ENCODE measurements around the gene PARVA.

PARVA gene

DNA sequence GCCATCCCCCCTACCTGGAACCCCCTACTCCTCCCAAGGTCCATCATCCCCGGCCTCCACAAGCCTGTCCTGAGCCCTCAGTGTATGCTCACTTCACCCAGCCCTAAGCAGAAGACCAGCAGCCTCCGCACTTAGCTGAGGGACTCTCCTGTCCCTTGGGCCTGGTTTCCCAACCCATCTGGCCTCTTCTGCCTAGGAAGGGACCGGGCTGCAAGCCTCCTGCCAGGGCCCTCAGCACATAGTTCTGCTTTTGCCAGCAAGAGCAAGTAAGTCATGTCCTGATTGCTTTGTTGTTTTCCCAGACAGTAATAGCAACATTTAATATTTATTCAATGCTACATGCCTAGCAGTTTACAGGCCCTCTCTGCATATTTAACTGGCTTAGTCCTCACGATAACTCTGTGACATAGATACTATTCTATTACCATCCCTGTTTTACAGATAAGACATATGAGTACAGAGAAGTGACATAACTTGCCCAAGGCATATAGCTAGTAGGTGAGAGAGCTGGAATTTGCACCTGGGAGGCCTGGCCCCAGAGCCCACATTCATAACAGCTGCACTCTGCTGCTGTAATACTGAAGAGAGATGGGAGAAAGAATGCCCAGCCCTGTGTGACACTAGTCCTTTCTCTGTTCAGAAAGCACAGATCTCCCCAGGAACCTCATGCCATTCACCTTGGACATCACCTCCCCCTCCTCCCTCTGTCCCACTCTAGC is 139.2 kb downstream of the PARVA start:
- no peak for ATAC-seq
- TF ChIP-seq CSRNP3 (CRISPR knock-in tag; IDR thresholded peaks at IDR 0.05) (no peak), ZFP30 (CRISPR knock-in tag; IDR thresholded peaks at IDR 0.05) (no peak), ZNF8 (CRISPR knock-in tag; IDR thresholded peaks at IDR 0.05) (no peak)

DNA sequence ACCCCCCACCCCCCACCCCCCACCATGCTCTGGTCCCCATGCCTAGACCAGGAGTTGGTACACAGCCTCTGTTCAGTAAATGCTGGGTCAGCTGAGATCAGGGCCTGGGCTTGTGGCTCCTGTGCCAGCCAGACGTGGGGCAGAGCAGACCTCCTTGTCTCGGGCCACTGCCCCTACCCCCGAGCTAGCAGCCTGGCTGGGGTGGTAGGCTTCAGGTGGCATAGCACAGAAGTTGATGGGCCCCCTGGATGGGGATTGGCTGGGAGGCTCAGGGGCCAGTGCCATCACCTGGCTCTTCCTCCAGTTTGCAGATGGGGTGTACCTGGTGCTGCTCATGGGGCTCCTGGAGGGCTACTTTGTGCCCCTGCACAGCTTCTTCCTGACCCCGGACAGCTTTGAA is 139.9 kb downstream of the PARVA start:
- ATAC-seq = no peak

DNA sequence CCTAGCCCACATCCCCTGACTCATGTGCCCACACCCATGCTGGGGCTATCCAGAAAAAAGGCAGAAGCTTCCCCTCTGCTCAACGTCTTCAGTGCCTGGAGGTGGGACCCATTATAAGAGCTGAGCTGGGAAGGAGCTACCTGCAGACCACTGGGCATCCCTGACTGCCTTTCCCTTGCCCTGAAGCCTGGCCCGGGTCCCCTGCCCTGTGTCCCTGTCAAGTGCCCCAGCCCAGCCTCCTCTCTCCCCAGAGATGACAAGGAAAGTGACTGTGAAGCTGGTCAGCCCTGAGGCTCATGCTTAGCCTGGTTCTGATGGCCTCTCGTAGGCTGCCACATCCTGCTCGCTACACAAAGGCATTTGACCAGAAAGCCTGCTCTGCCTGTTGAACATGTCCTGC is 140.4 kb downstream of the PARVA start:
- no peak for ATAC-seq
- TF ChIP-seq ZNF70 (CRISPR knock-in tag; IDR thresholded peaks at IDR 0.05) = no peak
- no peak for TF ChIP-seq ESRRG (CRISPR knock-in tag; IDR thresholded peaks at IDR 0.05)
- no peak for TF ChIP-seq ZFP30 (CRISPR knock-in tag; IDR thresholded peaks at IDR 0.05)
- TF ChIP-seq SNAI2 (CRISPR knock-in tag; IDR thresholded peaks at IDR 0.05) = no peak
- TF ChIP-seq CSDC2 (CRISPR knock-in tag; IDR thresholded peaks at IDR 0.05) = no peak
- TF ChIP-seq, protein P1, sequence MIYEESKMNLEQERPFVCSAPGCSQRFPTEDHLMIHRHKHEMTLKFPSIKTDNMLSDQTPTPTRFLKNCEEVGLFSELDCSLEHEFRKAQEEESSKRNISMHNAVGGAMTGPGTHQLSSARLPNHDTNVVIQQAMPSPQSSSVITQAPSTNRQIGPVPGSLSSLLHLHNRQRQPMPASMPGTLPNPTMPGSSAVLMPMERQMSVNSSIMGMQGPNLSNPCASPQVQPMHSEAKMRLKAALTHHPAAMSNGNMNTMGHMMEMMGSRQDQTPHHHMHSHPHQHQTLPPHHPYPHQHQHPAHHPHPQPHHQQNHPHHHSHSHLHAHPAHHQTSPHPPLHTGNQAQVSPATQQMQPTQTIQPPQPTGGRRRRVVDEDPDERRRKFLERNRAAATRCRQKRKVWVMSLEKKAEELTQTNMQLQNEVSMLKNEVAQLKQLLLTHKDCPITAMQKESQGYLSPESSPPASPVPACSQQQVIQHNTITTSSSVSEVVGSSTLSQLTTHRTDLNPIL (CRISPR knock-in tag; IDR thresholded peaks at IDR 0.05; ENCODE audit: low read depth) = no peak

More for the DNA sequence above, 139.9 kb downstream of the PARVA start:
- TF ChIP-seq ZNF70 (CRISPR knock-in tag; IDR thresholded peaks at IDR 0.05) (no peak), ZFP3 (CRISPR knock-in tag; IDR thresholded peaks at IDR 0.05) (no peak)

DNA sequence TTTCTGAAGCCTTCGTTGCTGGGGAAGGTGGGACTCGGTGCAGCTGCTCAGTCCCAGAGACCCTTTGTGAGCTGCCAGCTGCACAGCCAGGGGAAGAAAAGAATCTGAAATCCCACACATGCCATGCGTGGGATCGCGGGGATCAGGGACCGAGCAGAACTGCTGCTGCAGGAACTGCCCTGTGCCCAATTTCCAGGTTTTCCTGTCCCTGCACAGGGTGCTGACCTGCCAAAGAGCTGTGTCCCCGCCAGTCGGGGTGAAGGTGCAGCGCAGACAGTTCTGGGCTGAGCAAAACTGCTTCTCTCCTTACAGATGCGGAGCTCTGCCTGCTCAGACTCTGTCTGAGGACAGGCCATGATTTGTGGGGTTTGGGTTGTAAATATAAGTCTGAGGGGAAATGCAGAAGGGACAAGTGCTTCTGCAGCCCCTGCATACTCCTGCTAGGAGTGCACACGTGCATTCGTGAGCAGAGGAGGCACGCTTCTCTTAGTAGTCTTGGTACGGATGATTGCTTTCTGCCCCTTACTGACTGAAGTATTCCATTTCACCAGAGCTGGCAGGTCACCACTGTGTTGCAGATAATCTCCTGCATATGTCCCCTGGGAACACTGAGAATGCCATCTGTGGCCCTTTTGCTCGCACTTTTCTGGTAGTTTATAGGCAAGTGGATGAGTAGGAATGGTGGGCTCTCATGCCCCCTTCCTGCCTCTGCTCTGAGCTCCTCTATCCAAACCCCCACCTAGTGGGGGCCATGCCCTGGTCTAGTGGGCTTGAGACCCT is 141.4 kb downstream of the PARVA start:
- TF ChIP-seq, protein P1 (CRISPR knock-in tag; IDR thresholded peaks at IDR 0.05; ENCODE audit: low read depth) = no peak
- TF ChIP-seq TOX (CRISPR knock-in tag; IDR thresholded peaks at IDR 0.05; ENCODE audit: borderline replicate concordance) (no peak), ISL1 (CRISPR knock-in tag; IDR thresholded peaks at IDR 0.05) (no peak), PPARA (CRISPR knock-in tag; IDR thresholded peaks at IDR 0.05; ENCODE audit: borderline replicate concordance) (no peak), CSRNP3 (CRISPR knock-in tag; IDR thresholded peaks at IDR 0.05) (no peak), PATZ1 (CRISPR knock-in tag; IDR thresholded peaks at IDR 0.05; ENCODE audit: borderline replicate concordance) (no peak), SNAI2 (CRISPR knock-in tag; IDR thresholded peaks at IDR 0.05) (no peak), OSR1 (CRISPR knock-in tag; IDR thresholded peaks at IDR 0.05) (no peak), TSHZ2 (CRISPR knock-in tag; IDR thresholded peaks at IDR 0.05) (no peak), GLIS3 (CRISPR knock-in tag; IDR thresholded peaks at IDR 0.05) (no peak), ZFP30 (CRISPR knock-in tag; IDR thresholded peaks at IDR 0.05) (no peak), ZC3H10 (CRISPR knock-in tag; IDR thresholded peaks at IDR 0.05) (no peak), TCF4 (CRISPR knock-in tag; IDR thresholded peaks at IDR 0.05; ENCODE audit: borderline replicate concordance) (no peak), ZNF565 (CRISPR knock-in tag; conservative IDR thresholded peaks at IDR 0.05; ENCODE audit: low read depth) (no peak), ZNF70 (CRISPR knock-in tag; IDR thresholded peaks at IDR 0.05) (no peak), ESRRG (CRISPR knock-in tag; IDR thresholded peaks at IDR 0.05) (no peak)
- no peak for ATAC-seq
